AG04449 (cell line): ENCODE measurements around the gene NFKB2.

ENCODE experiments used
- CTCF ChIA-PET: fragments of 350-600 bp; formaldehyde crosslinking; extraction: SDS; loops from one replicate; lab custom pipeline; 2021; ENCODE audit warnings: antibody characterized with exemption; lab: Yijun Ruan, JAX
- POLR2A ChIA-PET: fragments of 400-600, 350-600 bp; formaldehyde crosslinking; extraction: SDS; loops from one replicate; lab custom pipeline; 2020; ENCODE audit warnings: antibody characterized with exemption, inconsistent platforms; lab: Yijun Ruan, JAX
- DNase-seq: peaks from one replicate; pipeline ENCODE4 v3.0.0-alpha.2; 2010; ENCODE audit warnings: low read depth, low spot score
- H3K4me3 ChIP-seq: 2 replicates; pipeline ENCODE4 v1.5.1; 2011; ENCODE audit warnings: low read depth, mild to moderate bottlenecking, control low read depth, low read length
- TF ChIP-seq, protein P1 (sequence below): IDR thresholded peaks from one replicate; pipeline ENCODE4 v1.5.1; 2011; ENCODE audit warnings: mild to moderate bottlenecking, moderate library complexity, low read length, control low read depth, inconsistent platforms; ENCODE audit not compliant: insufficient read depth; ENCODE audit errors: missing control alignments

The NFKB2 gene

DNA sequence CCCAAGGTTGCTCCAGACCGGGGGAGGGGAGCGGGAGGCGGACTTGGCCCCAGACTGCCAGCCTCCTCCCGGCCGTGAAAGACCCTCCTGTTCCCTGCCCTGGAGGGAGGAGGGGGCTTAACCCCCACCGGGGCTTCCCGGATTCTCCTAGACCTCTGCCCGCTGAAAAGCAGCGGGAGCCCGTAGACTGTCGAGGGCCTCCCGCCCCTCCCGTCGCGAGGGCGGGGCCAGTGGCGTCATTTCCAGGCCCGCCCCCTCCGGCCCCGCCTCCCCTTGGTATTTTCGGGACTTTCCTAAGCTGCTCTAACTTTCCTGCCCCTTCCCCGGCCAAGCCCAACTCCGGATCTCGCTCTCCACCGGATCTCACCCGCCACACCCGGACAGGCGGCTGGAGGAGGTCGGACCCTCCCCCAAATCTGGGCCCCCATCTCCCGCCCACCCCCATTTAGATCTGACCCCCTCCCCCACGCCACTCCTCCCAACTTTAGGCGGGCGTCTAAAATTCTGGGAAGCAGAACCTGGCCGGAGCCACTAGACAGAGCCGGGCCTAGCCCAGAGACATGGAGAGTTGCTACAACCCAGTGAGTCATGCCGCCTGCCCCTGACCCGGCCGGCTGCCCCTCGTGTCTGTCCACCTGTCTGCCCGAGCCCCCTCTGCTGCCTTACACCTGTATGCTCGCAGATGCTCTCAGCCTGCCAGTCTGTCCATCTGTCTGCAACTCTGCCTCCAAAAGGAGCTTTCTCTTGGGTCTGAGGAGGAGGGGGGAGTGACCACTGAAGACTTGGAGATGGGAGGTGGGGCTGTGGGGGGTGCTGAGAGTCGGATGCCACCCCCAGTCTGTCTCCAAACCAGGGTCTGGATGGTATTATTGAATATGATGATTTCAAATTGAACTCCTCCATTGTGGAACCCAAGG is at the start of gene NFKB2:
Gene NFKB2 (plus strand): TSS at position 306 of the 917 bp plus-strand sequence. CDS start 255 bp downstream, at position 561.
- POLR2A ChIA-PET: interaction anchor here (1.0 kb wide), 1 partner anchor 165 kb away, joined by 3 read pairs; no protein-coding TSS in a partner anchor
- TF ChIP-seq, protein P1, sequence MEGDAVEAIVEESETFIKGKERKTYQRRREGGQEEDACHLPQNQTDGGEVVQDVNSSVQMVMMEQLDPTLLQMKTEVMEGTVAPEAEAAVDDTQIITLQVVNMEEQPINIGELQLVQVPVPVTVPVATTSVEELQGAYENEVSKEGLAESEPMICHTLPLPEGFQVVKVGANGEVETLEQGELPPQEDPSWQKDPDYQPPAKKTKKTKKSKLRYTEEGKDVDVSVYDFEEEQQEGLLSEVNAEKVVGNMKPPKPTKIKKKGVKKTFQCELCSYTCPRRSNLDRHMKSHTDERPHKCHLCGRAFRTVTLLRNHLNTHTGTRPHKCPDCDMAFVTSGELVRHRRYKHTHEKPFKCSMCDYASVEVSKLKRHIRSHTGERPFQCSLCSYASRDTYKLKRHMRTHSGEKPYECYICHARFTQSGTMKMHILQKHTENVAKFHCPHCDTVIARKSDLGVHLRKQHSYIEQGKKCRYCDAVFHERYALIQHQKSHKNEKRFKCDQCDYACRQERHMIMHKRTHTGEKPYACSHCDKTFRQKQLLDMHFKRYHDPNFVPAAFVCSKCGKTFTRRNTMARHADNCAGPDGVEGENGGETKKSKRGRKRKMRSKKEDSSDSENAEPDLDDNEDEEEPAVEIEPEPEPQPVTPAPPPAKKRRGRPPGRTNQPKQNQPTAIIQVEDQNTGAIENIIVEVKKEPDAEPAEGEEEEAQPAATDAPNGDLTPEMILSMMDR: no peak
- peak within 1 kb of the TSS; percentile 78 for H3K4me3 ChIP-seq
- CTCF ChIA-PET: interaction anchor here (0.6 to 16.2 kb wide), 16 partner anchors 9 to 227 kb away, joined by 3 to 407 read pairs (median 16); partner anchors contain the start of genes ELOVL3, FBXL15 and PSD
- DNase-seq: no peak

DNA sequence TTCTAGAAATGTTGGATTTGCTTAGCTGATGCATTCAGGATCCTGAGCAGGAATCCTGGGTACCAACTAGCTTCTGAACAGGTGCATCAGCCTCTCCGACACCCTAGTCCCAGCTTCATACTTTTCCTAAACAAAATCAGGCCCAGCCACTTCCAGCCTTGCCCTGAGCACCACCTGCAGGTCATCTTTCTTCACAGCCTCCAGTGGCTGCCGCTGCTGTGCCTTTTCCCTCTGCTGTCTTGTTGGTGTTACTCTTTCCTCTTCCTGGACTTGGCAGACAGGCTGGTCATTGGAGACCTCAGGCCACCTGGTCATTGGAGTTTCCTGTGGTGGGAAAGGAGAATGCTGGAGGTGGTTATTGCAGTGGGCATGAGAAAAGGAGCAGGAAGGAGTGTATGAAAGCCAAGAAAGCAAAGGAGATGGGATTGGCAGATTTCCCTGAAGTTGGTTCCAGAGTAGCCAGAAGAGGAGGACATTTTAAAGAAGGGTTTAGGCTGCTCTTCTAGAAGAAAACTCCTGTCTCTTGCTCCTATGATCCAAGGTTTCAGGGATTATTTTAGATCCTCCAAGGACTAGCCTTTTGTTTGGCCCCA is 48.2 kb upstream of the NFKB2 start:
- no peak overlapping the region for H3K4me3 ChIP-seq
- no peak for DNase-seq
- CTCF ChIA-PET: interaction anchor here (0.7 to 26.8 kb wide), 18 partner anchors 8 to 179 kb away, joined by 3 to 942 read pairs (median 4); partner anchors contain the start of genes ELOVL3 and PITX3
- POLR2A ChIA-PET: no interaction called here
- TF ChIP-seq, protein P1: peak; percentile 50

- DNase-seq: no peak
- POLR2A ChIA-PET: interaction anchor here (0.8 to 1.2 kb wide), 2 partner anchors 9 to 107 kb away, joined by 4 to 6 read pairs; partner anchors contain the start of gene GBF1
These were observed 43.3 kb upstream of the NFKB2 start for GRCh38 chr10:102352066-102352715.

GRCh38 chr10:102354451-102354850 is 41.1 kb upstream of the NFKB2 start:
- TF ChIP-seq, protein P1: no peak
- DNase-seq: no peak
- CTCF ChIA-PET: interaction anchor here (1.1 to 26.8 kb wide), 8 partner anchors 12 to 186 kb away, joined by 3 to 942 read pairs (median 62); partner anchors contain the start of genes ELOVL3 and PITX3
- no peak overlapping the region for H3K4me3 ChIP-seq
- POLR2A ChIA-PET: no interaction called here

More at GRCh38 chr10:102352066-102352715, 43.3 kb upstream of the NFKB2 start:
- TF ChIP-seq, protein P1: peak; percentile 83
- H3K4me3 ChIP-seq: no peak overlapping the region
- CTCF ChIA-PET: interaction anchor here (0.6 to 26.8 kb wide), 56 partner anchors 10 to 220 kb away, joined by 3 to 942 read pairs (median 4); partner anchors contain the start of genes ELOVL3, FBXL15, GBF1 and PITX3

DNA sequence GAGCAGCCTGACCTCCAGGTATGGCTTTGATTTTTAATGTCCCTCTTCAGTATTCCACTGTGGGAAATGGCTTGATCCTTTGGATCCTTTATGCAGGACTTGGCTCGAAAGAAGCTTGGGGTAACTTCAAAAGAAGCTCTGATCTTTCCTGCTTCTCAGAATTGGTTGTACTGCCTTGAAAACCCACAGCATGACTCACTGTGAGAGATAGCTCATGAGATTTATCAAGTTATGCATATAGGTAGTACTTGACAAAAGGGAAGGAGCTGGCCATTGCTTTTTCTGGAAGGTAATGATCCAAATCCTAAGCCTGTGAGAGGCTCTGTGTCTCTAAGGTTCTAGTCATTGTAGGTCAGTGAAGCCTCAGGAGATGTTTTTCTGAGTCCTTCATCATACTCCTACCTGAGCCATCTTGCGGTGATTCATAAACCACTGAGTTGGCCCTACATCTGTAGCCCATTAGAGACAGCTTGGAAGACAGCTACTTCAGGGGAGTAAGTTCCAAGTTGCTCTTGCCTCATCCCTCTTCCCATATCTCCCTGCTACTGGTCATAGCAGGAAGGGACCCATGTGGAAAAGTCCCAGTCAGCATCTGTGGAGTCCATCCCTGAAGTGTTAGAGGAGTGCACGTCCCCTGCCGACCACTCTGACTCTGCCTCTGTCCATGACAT is 36.7 kb upstream of the NFKB2 start:
- TF ChIP-seq, protein P1: no peak
- CTCF ChIA-PET: interaction anchor here (1.2 to 26.8 kb wide), 5 partner anchors 7 to 190 kb away, joined by 3 to 942 read pairs (median 92); partner anchors contain the start of genes ELOVL3 and PITX3
- POLR2A ChIA-PET: no interaction called here
- no peak for DNase-seq
- H3K4me3 ChIP-seq: no peak overlapping the region
